Mucosa of rectum (tissue), 2 donors: ENCODE measurements around the gene SH3D21.

Experiments
- H3K27ac ChIP-seq, 2 donors: one replicate each; pipeline ENCODE4 v1.7.0; 2013; ENCODE audit warnings: inconsistent platforms in 2 of 2, low read depth in 2 of 2, low read length in 2 of 2
- H3K27me3 ChIP-seq, 2 donors: one replicate each; pipeline ENCODE4 v1.7.0; 2013; ENCODE audit warnings: low read length in 2 of 2; ENCODE audit not compliant: control insufficient read depth in 2 of 2, insufficient read depth in 2 of 2
- H3K36me3 ChIP-seq, 2 donors: one replicate each; pipeline ENCODE4 v1.7.0; 2013; ENCODE audit warnings: low read length in 2 of 2; ENCODE audit not compliant: control insufficient read depth in 2 of 2, insufficient read depth in 2 of 2
- H3K4me1 ChIP-seq, 2 donors: one replicate each; pipeline ENCODE4 v1.7.0; 2013; ENCODE audit warnings: low read length in 2 of 2, mild to moderate bottlenecking in 1 of 2; ENCODE audit not compliant: control insufficient read depth in 2 of 2, insufficient read depth in 2 of 2
- H3K4me3 ChIP-seq, 2 donors: one replicate each; pipeline ENCODE4 v1.7.0; 2013; ENCODE audit warnings: low read length in 2 of 2
- H3K9ac ChIP-seq, 2 donors: one replicate each; pipeline ENCODE4 v1.7.0; 2013; ENCODE audit warnings: low read length in 2 of 2, low read depth in 1 of 2, mild to moderate bottlenecking in 1 of 2
- H3K9me3 ChIP-seq, 2 donors: one replicate each; pipeline ENCODE4 v1.7.0; 2013; ENCODE audit warnings: low read length in 2 of 2; ENCODE audit not compliant: control insufficient read depth in 2 of 2
- donor health status: healthy.
- donor health status: Normal muscosa, but diverticular disease.

SH3D21 gene

DNA sequence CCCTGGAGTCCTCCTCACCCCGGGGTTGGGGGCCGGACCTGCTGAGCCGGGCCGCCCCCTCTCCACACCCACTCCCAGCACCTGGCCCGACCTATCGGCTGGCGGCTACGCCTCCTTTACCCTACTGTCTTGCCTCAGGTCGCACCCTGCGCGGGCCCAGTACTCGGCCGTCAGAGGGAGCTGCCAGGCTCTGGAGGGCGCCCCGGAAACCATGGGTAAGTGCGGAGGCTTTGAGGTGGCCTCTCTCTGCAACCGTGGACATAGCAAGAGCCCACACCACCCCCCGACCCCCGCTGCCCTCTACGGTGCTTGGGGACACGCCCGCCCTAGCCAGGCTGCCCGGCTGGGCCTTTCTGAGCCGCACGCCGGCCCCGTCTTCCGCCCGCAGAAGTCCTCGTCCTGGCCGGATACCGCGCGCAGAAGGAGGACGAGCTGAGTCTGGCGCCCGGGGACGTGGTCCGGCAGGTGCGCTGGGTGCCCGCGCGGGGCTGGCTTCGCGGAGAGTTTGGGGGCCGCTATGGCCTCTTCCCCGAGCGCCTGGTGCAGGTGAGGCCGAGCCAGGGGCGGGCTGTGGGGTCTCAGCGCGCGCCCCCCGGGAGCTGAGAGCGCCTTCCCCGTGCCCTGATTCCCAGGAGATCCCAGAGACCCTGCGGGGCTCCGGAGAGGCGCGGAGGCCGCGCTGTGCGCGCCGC lies at the start of gene SH3D21:
Gene SH3D21 (plus strand): TSS at position 159 of the 692 bp plus-strand sequence. CDS start 53 bp downstream, at position 212.
- Histone ChIP-seq H3K27ac (peak within 1 kb of the TSS; percentile 89 to 90), H3K9me3 (no peaks in the 10 kb centered on the region), H3K36me3 (peaks cover 17 to 24% of the 10 kb centered on the region in 2 donors), H3K4me3 (peak within 1 kb of the TSS; percentile 77 to 85), H3K9ac (peak within 1 kb of the TSS; percentile 74 to 85), H3K4me1 (peaks cover 13% of the 10 kb centered on the region in 2 donors), H3K27me3 (no peaks in the 10 kb centered on the region)

DNA sequence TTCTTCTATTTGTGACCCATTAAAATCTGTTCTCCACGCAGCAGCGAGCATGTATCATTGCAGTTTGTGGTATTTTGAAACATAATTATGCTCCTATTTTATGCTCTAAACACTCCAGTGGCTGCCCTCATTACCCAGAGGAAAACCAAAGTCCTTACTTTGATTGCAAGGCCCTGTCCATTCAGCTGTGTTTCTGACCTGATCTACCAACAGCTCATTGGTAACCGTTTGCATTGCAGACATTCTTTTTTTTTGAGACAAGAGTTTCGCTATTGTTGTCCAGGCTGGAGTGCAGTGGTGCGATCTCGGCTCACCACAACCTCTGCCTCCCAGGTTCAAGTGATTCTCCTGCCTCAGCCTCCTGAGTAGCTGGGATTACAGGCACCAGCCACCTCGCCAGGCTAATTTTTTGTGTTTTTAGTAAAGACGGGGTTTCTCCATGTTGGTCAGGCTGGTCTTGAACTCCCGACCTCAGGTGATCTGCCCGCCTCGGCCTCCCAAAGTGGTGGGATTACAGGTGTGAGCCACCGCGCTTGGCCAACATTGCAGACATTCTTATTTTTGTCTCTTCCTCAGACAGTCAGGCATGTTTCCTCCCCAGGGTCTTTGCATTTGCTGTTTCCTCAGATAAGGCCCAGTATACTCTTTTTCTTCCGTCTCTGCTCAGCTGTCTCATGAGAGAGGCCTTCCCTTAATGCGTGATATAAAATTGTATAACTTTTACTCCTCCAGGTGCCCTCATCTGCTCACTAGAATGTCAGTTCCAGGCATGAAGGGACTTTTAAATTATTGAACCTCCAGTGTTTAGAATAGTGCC lies 49.4 kb upstream of the SH3D21 start:
- Histone ChIP-seq H3K9ac (no peak overlapping the region), H3K9me3 (no peaks in the 10 kb centered on the region), H3K27ac (no peak overlapping the region), H3K27me3 (no peaks in the 10 kb centered on the region), H3K4me3 (no peak overlapping the region), H3K4me1 (peaks cover 16 to 18% of the 10 kb centered on the region in 2 donors), H3K36me3 (peaks cover 1 to 11% of the 10 kb centered on the region in 2 donors)

DNA sequence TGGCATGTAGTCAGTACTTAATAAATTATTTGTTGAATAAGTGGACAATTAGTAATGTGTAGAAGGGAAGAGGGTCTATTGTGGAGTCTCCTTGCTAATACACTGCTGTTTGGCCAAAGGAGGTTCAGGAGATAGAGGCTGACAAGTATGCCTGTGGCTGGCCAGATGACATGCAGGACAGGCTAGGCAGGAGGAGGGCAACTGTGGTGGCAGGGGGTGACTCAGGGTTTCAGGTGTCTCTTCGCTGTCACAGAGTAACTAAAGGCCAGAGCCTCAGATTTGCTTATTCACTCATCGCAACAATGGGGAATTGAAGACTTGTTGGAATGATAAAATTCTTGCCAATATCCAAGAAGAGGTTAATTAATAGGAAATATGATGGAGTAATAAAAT lies 48.8 kb upstream of the SH3D21 start:
- H3K9me3 ChIP-seq: no peaks in the 10 kb centered on the region
- H3K27ac ChIP-seq: no peak overlapping the region
- peaks cover 16 to 18% of the 10 kb centered on the region in 2 donors for H3K4me1 ChIP-seq
- H3K36me3 ChIP-seq: peaks cover 3 to 13% of the 10 kb centered on the region in 2 donors
- H3K9ac ChIP-seq: no peak overlapping the region
- no peaks in the 10 kb centered on the region for H3K27me3 ChIP-seq
- no peak overlapping the region for H3K4me3 ChIP-seq

DNA sequence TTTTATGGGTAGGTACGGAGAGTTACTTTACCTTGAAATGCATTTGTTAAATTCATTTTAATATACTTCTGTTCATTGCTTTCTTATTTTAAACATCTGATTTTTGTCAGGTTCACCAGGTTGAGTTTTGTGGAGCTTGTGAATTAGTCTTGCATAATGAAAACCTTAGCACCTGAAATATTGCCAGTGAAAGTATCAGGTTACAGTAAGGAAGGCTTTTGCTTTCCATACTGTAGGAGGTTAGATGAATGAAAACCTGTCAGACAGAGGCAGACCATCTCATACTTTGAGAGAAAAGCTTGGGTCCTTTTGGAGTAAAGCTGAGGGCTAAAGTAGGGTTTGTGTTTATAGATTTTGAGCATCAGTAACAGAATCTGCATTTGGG lies 47.2 kb upstream of the SH3D21 start:
- Histone ChIP-seq H3K36me3 (peaks cover 3 to 13% of the 10 kb centered on the region in 2 donors), H3K27me3 (no peaks in the 10 kb centered on the region), H3K4me3 (no peak overlapping the region), H3K9me3 (no peaks in the 10 kb centered on the region), H3K4me1 (peaks cover 15 to 16% of the 10 kb centered on the region in 2 donors), H3K9ac (no peak overlapping the region), H3K27ac (no peak overlapping the region)

DNA sequence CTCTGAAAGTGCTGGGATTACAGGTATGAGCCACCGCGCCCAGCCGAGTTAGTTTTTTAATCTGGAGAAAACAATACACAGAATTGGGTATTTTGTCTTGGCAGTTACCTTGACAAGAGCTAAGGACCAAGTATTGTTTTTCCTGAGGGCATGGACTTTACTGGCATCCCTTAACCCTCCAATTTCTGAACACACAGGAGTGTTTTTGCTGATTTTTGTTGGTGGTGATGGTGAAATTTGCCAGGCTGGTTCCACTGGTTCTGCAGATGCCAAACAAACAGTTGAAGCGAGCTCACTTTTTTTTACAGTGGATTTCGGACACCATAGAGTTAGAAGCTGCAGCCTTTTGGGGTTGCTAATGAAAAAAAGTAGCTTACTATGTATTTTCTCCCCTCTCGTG lies 37.2 kb upstream of the SH3D21 start:
- H3K36me3 ChIP-seq: peaks cover 15 to 23% of the 10 kb centered on the region in 2 donors
- H3K27me3 ChIP-seq: no peaks in the 10 kb centered on the region
- no peak overlapping the region for H3K27ac ChIP-seq
- H3K9me3 ChIP-seq: no peaks in the 10 kb centered on the region
- H3K9ac ChIP-seq: no peak overlapping the region
- H3K4me3 ChIP-seq: no peak overlapping the region
- H3K4me1 ChIP-seq: peaks cover 4 to 9% of the 10 kb centered on the region in 2 donors

DNA sequence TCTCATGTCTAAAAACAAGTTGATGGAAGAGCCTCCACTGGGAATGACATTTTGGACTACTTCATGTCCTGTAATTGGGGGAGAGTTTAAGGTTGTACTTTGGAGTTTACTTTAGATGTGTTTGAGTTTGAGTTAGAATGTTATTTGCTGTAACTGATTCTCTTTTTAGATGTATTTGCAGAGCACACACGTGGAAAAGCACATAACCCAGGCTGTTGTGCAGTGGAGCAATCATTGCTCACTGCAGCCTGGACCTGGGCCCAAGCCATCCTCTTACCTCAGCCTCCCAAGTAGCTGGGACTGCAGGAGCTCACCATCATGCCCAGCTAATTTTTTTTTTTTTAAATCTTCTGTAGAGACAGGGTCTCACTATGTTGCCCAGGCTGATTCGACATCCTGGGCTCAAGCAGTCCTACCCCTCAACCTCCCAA lies 36.7 kb upstream of the SH3D21 start:
- no peak overlapping the region for H3K9ac ChIP-seq
- H3K27ac ChIP-seq: no peak overlapping the region

DNA sequence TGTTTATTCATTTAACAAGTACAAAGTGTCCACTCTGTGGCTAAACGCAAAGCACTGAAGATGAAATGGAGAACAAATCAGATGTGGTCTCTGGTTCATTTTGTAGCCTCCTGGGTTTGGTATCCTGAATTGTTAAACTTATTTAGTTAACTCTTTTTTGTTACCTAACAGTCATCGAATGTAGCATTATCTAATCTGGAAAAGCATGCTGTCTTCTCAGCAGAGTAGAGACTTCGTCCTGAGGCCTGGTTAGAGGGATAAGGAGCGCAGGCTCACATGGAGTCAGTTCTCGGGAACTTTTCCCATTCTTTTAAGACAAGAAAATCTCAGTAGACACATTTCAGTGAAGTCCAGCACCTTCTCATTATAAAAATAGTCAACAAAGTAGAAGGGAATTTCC lies 33.1 kb upstream of the SH3D21 start:
- Histone ChIP-seq H3K27ac (no peak overlapping the region), H3K9me3 (no peaks in the 10 kb centered on the region), H3K9ac (no peak overlapping the region), H3K27me3 (no peaks in the 10 kb centered on the region), H3K36me3 (peaks cover 12 to 14% of the 10 kb centered on the region in 2 donors), H3K4me1 (peaks cover 4 to 9% of the 10 kb centered on the region in 2 donors), H3K4me3 (no peak overlapping the region)

More for the DNA sequence above, 36.7 kb upstream of the SH3D21 start:
- Histone ChIP-seq H3K4me1 (peaks cover 4 to 9% of the 10 kb centered on the region in 2 donors), H3K36me3 (peaks cover 15 to 23% of the 10 kb centered on the region in 2 donors), H3K4me3 (no peak overlapping the region), H3K9me3 (no peaks in the 10 kb centered on the region), H3K27me3 (no peaks in the 10 kb centered on the region)

DNA sequence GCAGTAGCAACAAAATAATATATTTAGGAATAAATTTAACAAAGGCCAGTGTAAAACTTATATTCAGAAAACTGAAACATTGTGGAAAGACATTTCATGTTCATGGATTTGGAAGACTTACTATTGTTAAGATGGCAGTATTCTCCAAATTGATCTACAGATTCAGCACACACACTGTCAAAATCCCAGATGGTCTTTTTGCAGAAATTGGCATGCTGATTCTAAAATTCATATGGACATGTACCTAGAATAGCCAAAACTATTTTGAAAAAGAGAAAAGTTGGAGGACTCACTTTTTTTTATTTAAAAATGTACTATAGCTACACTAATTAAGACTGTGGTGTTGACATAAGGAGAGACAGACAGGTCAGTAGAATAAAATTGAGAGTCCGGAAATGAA lies 32.0 kb upstream of the SH3D21 start:
- Histone ChIP-seq H3K27me3 (no peaks in the 10 kb centered on the region), H3K27ac (no peak overlapping the region), H3K4me3 (no peak overlapping the region), H3K36me3 (peaks cover 9 to 10% of the 10 kb centered on the region in 2 donors), H3K4me1 (peaks cover 4 to 9% of the 10 kb centered on the region in 2 donors), H3K9ac (no peak overlapping the region), H3K9me3 (no peaks in the 10 kb centered on the region)

DNA sequence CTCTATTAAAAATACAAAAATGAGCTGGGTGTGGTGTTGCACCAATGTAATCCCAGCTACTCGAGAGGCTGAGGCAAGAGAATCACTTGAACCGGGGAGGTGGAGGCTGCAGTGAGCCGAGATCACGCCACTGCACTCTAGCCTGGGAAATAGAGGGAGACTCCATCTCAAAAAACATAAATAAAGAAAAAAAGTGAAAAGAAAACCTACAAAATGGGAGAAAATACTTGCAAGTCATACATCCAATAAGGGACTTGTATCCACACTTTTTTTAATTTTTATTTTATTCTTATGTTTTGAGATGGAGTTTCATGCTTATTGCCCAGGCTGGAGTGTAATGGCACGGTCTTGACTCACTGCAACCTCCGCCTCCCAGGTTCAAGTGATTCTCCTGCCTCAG lies 29.5 kb upstream of the SH3D21 start:
- no peak overlapping the region for H3K9ac ChIP-seq
- H3K9me3 ChIP-seq: no peaks in the 10 kb centered on the region
- H3K4me1 ChIP-seq: peaks cover 0 to 4% of the 10 kb centered on the region in 2 donors
- no peaks in the 10 kb centered on the region for H3K27me3 ChIP-seq
- no peak overlapping the region for H3K27ac ChIP-seq
- peaks cover 6% of the 10 kb centered on the region in 2 donors for H3K36me3 ChIP-seq
- no peak overlapping the region for H3K4me3 ChIP-seq

DNA sequence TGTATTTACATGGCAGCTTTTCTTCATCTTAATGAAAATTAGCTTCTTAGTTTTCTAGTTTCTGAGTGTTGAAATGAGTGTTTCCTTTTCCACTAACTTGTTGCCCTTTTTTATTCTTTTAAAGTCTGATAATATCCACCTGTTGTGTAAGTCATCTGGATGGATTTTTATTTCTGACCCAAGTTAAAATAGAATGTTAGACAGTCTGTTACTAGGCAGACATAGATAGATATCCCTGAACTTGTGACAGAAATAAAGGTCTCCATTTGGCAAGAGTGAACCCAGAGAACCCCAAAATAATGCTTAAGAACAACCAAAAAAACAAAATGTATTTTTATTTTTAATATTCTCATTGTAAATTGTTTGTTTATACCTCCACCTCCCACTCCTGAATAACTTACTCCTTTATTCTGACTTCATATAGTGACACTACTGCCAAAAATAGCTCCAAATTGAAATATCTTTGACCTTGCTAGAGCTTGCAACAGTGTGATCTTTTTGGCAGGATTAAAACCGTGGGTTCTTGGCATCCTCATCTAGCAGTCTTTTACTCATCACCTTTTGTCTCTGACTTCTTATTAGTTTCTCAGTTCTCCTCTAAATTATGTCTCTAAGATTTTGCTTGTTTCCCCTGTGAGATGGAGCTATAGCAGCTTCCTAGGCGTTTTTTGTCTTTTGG lies 26.9 kb upstream of the SH3D21 start:
- H3K4me3 ChIP-seq: no peak overlapping the region
- no peaks in the 10 kb centered on the region for H3K9me3 ChIP-seq
- H3K27ac ChIP-seq: no peak overlapping the region
- H3K4me1 ChIP-seq: peaks cover 0 to 4% of the 10 kb centered on the region in 2 donors
- no peaks in the 10 kb centered on the region for H3K27me3 ChIP-seq
- H3K36me3 ChIP-seq: peaks cover 9 to 11% of the 10 kb centered on the region in 2 donors
- H3K9ac ChIP-seq: no peak overlapping the region
